Hypothalamus (tissue), 51 donors: ENCODE measurements around the gene HSPG2.
"Not testable (repeated sequence)": the region's sequence is repeated elsewhere in the genome, so short reads cannot be mapped to it uniquely, and the experiment has no call there.

Experiments used
- DNase-seq, 51 donors: peaks; one replicate each; lab custom pipeline; 2025; lab: John Stamatoyannopoulos, UW

The HSPG2 gene

DNA sequence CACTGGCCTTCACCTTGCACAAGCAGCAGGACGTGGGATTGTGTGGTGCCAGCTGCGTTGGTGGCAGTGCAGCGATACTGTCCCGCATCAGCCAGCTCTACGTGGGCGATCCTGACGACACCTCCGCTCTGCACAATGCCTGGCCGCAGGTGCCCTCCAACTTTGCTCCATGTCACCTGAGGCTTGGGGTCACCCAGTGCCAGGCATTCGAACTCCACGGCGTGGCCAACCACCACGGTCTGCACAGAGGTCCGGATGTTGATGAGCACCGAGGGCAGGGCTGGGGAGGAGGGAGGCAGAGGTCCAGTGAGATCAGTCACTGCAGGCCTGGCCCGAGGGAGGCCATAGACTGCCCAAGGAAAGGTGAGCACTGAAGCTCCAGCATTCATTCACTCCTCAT, 102.4 kb downstream of the HSPG2 start:
- no peak for DNase-seq

- DNase-seq, result no peak
Observed at GRCh38 chr1:21834094-21834493, 103.0 kb downstream of the HSPG2 start.

- DNase-seq, result no peak
Observed at GRCh38 chr1:21833392-21833976, 103.6 kb downstream of the HSPG2 start.

DNA sequence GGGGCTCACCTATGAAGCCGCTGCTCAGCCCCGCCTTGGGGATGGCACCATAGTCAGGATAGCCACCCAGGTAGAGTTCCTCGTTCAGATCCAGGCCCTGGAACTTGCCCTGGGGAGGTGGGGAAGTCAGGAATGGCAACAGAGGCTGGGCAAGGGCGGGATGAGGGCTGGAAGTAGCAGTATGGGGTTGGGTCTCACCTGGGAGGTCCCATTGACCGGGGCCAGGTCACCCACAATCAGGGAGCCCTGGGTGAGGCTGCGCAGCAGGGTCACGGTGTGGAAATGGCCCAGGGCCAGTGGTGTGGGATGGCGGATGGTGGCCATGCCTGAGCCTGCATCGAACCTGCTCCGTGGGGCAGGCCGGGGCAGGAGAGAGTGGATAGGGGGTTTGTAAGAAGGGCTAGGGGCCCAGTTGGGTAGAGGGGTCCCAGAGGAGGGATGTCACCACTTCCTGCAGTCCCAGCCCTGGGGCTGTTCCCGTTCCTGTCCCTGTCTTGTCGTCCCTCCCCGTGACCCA, 105.6 kb downstream of the HSPG2 start:
- no peak for DNase-seq

- no peak for DNase-seq
Observed at GRCh38 chr1:21830792-21831453, 106.2 kb downstream of the HSPG2 start.

GRCh38 chr1:21829294-21829693, 107.8 kb downstream of the HSPG2 start:
- no peak for DNase-seq

DNA sequence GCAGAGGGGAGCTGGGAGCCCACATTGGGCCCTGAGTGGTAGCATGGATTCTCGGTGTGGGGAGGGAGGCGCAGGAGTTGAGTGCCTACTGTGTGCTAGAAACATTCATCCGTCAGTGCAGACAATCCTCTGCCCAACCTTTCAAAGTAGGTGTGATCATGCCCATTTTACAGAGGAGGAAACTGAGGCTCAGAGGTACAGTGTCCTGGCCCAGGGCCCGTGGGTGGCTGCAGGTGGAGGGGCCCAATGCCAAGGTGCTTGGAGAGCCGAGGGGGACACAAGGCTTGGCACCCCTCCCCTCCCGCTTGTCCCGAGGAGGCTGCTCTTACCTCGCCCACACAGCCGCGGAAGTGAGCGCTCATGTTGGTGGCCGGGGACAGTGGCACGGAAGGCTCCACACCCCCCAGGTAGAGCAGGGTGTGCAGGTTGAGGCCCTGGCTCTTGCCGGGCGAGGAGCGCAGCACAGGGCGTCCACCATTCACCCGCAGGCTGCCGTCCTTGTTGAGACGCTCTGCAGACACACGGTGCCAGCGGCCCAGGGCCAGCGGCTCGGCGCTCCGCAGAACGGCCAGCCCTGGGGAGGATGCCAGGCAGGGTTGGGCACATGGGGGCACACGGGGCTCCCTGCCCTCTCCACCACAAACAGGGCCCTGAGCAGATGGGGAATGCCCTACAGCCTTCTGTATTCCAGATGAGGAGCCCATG, 108.5 kb downstream of the HSPG2 start:
- no peak for DNase-seq

DNA sequence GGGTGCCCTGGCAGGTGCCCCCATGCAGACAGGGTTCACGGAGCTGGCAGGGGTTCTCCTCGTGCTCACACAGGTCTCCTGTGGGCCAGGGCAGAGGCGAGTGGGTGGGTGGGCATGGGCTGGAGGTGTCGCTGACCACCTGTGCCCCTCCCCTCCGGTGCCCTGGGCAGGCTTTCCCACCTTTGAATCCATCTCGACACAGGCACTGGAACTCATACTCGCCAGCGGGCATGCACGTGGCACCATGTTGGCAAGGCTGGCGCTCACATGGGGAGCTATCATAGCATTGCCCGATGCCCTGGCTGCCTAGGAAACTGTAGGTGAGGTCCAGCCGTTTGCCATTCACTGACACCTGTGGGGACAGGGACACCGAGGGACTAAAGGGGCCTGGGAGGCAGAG, 109.0 kb downstream of the HSPG2 start:
- DNase-seq, result no peak

DNA sequence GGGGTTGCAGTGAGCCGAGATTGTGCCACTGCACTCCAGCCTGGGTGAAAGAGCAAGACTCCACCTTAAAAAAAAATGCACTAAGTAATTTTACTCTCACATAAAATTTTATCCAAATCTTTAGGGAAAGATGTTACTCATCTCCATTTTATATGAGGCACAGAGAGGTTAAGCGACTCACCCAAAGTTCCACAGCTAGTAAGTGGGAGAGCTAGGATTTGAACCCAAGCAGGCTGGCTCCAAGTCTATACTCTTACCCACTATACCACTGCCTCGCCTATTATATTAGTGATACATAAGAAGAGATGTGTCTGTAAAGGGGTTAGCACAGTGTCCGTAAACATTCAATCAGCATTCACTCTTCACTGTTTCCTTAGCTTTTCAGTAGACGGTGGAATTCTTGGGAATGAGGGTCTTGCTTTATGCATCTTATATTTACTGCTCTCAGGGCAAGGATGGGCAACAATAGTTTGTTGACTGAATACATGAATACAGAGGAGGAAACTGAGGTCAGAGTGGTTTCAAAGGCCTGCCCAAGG, 109.9 kb downstream of the HSPG2 start:
- no peak for DNase-seq

- DNase-seq, result not testable (repeated sequence)
Observed at GRCh38 chr1:21826694-21827093, 110.4 kb downstream of the HSPG2 start.

- no peak for DNase-seq
Observed at GRCh38 chr1:21825393-21825792, 111.7 kb downstream of the HSPG2 start.

DNA sequence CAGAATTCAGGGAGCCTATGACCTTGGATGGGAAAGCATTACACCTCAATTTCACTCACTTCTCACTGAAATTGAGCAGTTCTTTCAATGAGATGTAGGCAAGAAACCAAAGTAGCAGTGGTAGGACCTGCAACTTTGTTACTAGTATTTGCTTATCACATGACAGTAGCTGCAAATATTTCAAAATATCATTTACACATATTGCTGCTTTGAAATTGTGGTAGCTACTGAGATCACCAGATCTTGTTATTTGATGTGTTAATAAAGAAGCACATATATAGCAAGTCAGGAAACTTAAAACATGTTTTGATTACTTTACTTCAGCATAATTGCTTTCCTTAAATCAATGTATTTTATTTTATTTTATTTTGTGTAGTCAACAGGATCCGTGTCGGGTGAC, 112.2 kb downstream of the HSPG2 start:
- no peak for DNase-seq

GRCh38 chr1:21823980-21824702, 113.0 kb downstream of the HSPG2 start:
- DNase-seq, result no peak

DNA sequence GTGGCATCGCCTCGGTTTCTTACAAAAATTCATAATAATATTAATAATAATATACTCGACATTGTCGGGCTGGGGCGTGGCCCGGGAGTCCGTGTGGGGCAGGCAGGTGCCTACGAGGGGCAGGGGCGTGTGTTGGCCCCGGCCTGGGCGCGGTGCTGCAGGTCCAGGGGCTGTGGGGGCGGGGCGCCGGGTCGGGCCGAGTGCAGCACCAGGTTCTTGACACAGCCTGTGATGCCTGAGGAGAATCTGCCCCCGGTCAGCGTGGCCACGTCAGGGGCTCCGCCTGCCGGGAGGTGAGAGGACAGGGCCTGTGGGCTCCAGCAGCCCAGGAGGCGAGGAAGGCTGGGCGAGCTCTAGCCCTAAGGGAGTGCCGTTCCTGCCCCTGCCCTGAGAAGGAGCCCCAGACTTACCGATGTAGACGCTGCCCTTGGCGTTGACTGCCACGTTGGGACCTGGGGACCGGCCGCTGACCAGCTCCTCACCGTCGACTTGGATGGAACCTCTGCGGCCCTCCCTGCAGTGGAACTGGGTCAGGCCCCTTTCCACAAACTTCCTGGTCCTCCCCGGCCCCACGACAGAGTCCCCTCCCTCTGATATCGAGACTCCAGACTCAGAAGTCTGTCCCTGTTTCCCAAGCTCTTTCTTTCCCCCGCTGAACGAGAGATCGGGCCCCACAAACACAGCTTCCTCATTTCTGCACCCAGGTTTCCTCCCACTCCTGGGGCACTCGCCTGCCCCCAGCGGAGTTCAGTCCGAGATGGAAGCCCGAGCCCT, 113.7 kb downstream of the HSPG2 start:
- DNase-seq, result no peak

DNA sequence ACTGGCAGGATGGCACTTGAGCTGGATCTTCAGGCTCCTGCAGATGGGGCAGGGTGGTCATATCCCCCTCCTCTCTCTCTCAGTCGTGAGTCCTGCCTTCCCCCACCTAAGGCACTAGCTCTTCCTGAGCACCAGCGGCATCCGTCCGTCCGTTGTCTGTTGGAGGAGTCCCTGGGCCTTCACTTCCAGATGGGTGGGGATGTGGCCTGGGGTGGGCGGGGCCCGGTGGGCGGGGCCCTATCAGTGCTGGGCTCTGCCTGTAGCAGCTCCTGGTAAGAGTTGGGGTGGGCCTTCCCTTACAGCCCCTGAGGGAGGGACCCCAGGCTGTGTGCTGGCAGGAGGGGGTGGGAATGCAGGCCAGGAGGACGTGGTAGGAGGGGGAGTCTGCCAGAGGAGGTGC, 114.8 kb downstream of the HSPG2 start:
- no peak for DNase-seq

DNA sequence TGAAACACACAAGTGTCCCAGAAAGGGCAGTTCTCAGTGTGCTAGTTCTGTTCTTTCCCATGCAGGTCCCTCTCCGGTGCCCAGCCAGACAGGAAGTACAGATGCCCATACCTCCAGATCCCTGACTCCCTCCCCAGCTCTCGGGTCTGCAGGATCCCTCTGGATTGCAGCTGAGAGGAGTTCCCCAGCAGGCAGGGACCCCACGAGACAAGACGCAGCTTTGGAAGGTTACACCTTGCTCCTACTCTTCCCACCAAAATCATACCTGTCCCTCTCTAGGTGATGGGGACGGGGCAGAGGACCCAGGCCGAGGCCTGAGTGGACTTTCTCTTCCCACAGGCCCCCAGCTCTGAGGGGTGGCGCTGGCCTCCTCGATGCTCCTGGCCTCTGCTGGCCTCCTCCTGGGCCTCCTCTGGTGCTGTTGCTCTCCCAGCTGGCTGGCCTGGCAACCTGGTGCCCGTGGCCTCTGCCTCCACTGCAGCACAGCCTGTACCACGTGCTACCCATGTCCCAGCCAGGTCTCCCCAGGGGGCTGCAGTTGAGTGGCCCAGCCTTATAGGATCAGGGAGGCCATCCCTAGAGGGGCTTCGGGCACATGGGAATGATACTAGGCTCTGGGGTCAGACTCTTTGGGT, 115.6 kb downstream of the HSPG2 start:
- no peak for DNase-seq

GRCh38 chr1:21820597-21821232, 116.4 kb downstream of the HSPG2 start:
- DNase-seq, result no peak

- peak in 2 of 51 donors; percentile 5 to 7 for DNase-seq
Observed at GRCh38 chr1:21818656-21819055, 118.5 kb downstream of the HSPG2 start.

GRCh38 chr1:21816602-21817302, 120.4 kb downstream of the HSPG2 start:
- no peak for DNase-seq
